GM18505 (cell line): ENCODE data around the gene MGAT4B.

Experiments
- ATAC-seq: cut with Tn5 transposase; IDR thresholded peaks from one replicate; pipeline ENCODE4 v1.9.1; 2021; ENCODE audit not compliant: unreplicated experiment
- POLR2A ChIP-seq: IDR thresholded peaks from 4 replicates; pipeline ENCODE4 v1.6.1; 2011; ENCODE audit warnings: borderline replicate concordance; ENCODE audit not compliant: insufficient read depth, insufficient read length; ENCODE audit errors: extremely low read depth

Gene MGAT4B

GRCh38 chr5:179755022-179755421, 51.6 kb downstream of the MGAT4B start:
- ATAC-seq = no peak
- TF ChIP-seq POLR2A = no peak

GRCh38 chr5:179753971-179754370, 52.7 kb downstream of the MGAT4B start:
- TF ChIP-seq POLR2A = no peak
- ATAC-seq = no peak

- TF ChIP-seq POLR2A = no peak
- no peak for ATAC-seq
Observed at GRCh38 chr5:179749857-179750508, 56.7 kb downstream of the MGAT4B start.

DNA sequence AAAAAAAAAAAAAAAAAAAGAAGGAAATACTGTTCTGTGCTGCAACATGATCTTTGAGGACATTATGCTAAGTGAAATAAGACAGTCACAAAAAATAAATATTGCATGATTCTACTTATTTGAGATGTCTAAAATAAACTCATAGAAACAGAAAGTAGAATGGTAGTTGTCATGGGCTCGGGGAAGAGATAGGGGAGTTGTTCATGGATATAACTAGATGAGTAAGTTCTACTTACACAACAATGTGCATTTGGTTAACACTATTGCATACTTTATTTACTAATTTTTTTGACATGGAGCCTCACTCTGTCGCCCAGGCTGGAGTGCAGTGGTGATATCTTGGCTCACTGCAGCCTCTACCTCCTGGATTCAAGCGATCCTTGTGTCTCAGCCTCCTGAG, 58.9 kb downstream of the MGAT4B start:
- TF ChIP-seq POLR2A = no peak
- no peak for ATAC-seq
